ENCODE measurements around the gene BEAN1. TPM values are rescaled to one million over a fixed set of nuclear protein-coding genes. Genes with fewer than 3 reads are reported as not detected.

The BEAN1 gene
- total RNA-seq, 1 experiment from 2014 or later, result 0.24 TPM

- Mint-ChIP-seq H3K9me3 (no peaks in the 10 kb centered on the region), H3K27ac (peak overlapping the region in 1 of 3 experiments; percentile 22; a peak in 1 of 7 replicates), H3K36me3 (ENCODE audit: insufficient read depth in 1 of 3, low read depth in 3 of 3) (no peaks in the 10 kb centered on the region), H3K27me3 (ENCODE audit: low read depth) (peaks cover 5% of the 10 kb centered on the region), H3K4me1 (peaks cover 14 to 23% of the 10 kb centered on the region in 2 experiments), H3K4me3 (no peak overlapping the region)
- no peak for TF ChIP-seq CTCF (conservative IDR thresholded peaks at IDR 0.05)
- H3K79me1 ChIP-seq (ENCODE audit: insufficient read depth, low read depth, low read length, poor library complexity, severe bottlenecking), result no peaks in the 10 kb centered on the region
- H4K5ac ChIP-seq (ENCODE audit: insufficient read length, low read depth, low read length), result no peak overlapping the region
- H2AFZ ChIP-seq (ENCODE audit: low read length), result no peak overlapping the region
- H3T11ph ChIP-seq (ENCODE audit: low read length), result no peak overlapping the region
- WGBS (ENCODE audit: extremely low coverage, insufficient read length, low lambda C conversion rate), result no CpG with 5 or more reads among the region's 7 CpGs
- no peak overlapping the region for H3K23ac ChIP-seq (ENCODE audit: insufficient read length, low read depth, low read length)
- H3K18ac ChIP-seq (ENCODE audit: insufficient read length, low read depth, low read length), result no peak overlapping the region
- H4K8ac ChIP-seq (replicated peaks; ENCODE audit: insufficient read length, low read depth, low read length), result no peak overlapping the region
- no peaks in the 10 kb centered on the region for H3K9me3 ChIP-seq (ENCODE audit: control insufficient read depth, low read depth, low read length)
- H3K4me1 ChIP-seq (ENCODE audit: insufficient read depth, low read length), result no peaks in the 10 kb centered on the region
- H2AK5ac ChIP-seq (ENCODE audit: insufficient read length, low read length), result no peak overlapping the region
- H2BK120ac ChIP-seq (ENCODE audit: low read depth, low read length, poor library complexity, severe bottlenecking), result no peak overlapping the region
- H3K4me2 ChIP-seq (ENCODE audit: insufficient read depth, insufficient read length, low read length), result no peak overlapping the region
- H2BK20ac ChIP-seq (ENCODE audit: low read depth, low read length, poor library complexity, severe bottlenecking), result no peak overlapping the region
- no peak overlapping the region for H2BK5ac ChIP-seq (ENCODE audit: insufficient read length, low read length)
- H3K9ac ChIP-seq (ENCODE audit: extremely low read depth, insufficient read length, low read length), result no peak overlapping the region
- no peak overlapping the region for H3K4ac ChIP-seq (ENCODE audit: low read depth, low read length)
- no peaks in the 10 kb centered on the region for H3K23me2 ChIP-seq (ENCODE audit: insufficient read length, low read depth, low read length, poor library complexity, severe bottlenecking)
- H3K27me3 ChIP-seq (ENCODE audit: insufficient read depth, low read length), result no peaks in the 10 kb centered on the region
- H3K79me2 ChIP-seq (ENCODE audit: insufficient read depth, low read length), result no peaks in the 10 kb centered on the region
- H3K14ac ChIP-seq (ENCODE audit: insufficient read depth, low read length), result no peak overlapping the region
- H2BK15ac ChIP-seq (ENCODE audit: low read depth, low read length), result no peak overlapping the region
- no peak overlapping the region for H3K56ac ChIP-seq (ENCODE audit: insufficient read length, low read depth, low read length)
- no peak overlapping the region for H3K27ac ChIP-seq (ENCODE audit: insufficient read length, low read depth, low read length)
- H2BK12ac ChIP-seq (ENCODE audit: insufficient read length, low read depth, low read length), result no peak overlapping the region
- H4K20me1 ChIP-seq (ENCODE audit: control insufficient read depth, insufficient read depth, insufficient read length), result no peaks in the 10 kb centered on the region
- DNase-seq, result no peak
- no peak overlapping the region for H4K91ac ChIP-seq (ENCODE audit: insufficient read length, low read depth, low read length)
These were observed 54.9 kb downstream of the BEAN1 start for GRCh38 chr16:66481943-66482390.
